KOPT-K1 (cell line): ENCODE data around the gene SLC41A3.

ENCODE experiments used
- H3K27ac ChIP-seq: fragments of 200-600 bp; sonication (generic); 2 replicates; pipeline ENCODE4 v1.5.1; 2016; ENCODE audit warnings: antibody characterized with exemption, mild to moderate bottlenecking, low read depth, low read length; ENCODE audit not compliant: poor library complexity, severe bottlenecking
- H3K36me3 ChIP-seq: fragments of 200-600 bp; sonication (generic); 2 replicates; pipeline ENCODE4 v1.5.1; 2017; ENCODE audit warnings: antibody characterized with exemption, mild to moderate bottlenecking, low read length, moderate library complexity; ENCODE audit not compliant: insufficient read depth
- H3K9me3 ChIP-seq: fragments of 200-600 bp; sonication (generic); 2 replicates; pipeline ENCODE4 v1.5.1; 2017; ENCODE audit warnings: antibody characterized with exemption, low read length, mild to moderate bottlenecking; ENCODE audit not compliant: insufficient read depth, poor library complexity, severe bottlenecking

Gene SLC41A3

GRCh38 chr3:126026277-126026751 lies 57.6 kb downstream of the SLC41A3 start:
- Histone ChIP-seq H3K9me3 (peaks cover 33% of the 10 kb centered on the region), H3K36me3 (peaks cover 7% of the 10 kb centered on the region; the same call in 1 of the 2 replicates), H3K27ac (no peak overlapping the region)

DNA sequence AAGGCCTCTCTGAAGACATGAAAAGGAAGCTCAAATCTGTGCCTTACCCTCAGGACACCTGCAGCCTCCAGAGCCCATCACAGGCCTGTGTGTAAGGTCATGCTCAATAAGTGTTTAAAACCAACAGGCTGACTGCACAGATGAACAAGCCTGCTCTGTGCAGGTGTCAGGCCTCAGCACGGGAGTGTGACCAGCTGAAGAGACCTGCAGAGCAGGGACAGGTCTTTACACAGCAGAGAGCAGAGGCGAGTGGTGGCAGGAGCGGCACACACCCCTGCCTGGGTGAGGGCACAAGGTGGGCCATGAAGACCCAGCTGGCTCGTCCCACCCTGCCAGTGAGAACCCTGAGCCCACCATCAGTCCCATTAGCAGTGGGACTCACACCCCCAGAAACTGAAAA lies 58.1 kb downstream of the SLC41A3 start:
- peaks cover 33% of the 10 kb centered on the region for H3K9me3 ChIP-seq
- H3K27ac ChIP-seq, result no peak overlapping the region
- H3K36me3 ChIP-seq, result peaks cover 7% of the 10 kb centered on the region; the same call in 1 of the 2 replicates

DNA sequence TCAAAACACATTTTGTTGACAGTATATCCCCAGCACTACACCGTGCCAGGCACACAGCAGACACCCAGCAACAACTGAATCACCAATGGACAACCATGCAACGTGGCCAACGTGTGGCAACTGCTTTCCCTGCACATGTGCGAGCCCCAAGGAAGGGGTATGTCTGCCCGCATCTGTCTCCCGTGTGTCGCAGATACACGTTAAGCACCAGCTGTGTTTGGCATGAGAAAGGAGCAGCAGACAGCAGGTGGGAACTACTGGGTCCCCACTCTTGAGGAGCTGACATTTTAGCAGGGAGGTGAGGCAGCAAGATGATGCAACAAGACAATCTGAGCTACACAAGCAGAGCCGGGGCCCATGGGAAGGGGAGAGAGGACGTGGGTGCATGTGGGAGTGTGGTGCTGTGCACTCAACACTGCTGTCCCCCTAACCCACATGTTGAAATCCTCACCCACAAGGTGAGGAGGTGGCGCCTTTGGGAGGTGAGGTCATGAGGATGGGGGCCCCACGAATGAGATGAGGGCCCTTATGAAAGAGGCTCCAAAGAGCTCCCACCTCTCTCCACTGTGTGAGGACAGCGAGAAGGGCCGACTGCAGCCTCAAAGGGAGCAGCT lies 58.7 kb downstream of the SLC41A3 start:
- peaks cover 7% of the 10 kb centered on the region; the same call in 1 of the 2 replicates for H3K36me3 ChIP-seq
- H3K27ac ChIP-seq, result no peak overlapping the region
- H3K9me3 ChIP-seq, result peaks cover 33% of the 10 kb centered on the region

- no peak overlapping the region for H3K27ac ChIP-seq
- H3K36me3 ChIP-seq, result peaks cover 7% of the 10 kb centered on the region; the same call in 1 of the 2 replicates
- peaks cover 30% of the 10 kb centered on the region for H3K9me3 ChIP-seq
Measured at GRCh38 chr3:126024049-126024854, 59.7 kb downstream of the SLC41A3 start.

DNA sequence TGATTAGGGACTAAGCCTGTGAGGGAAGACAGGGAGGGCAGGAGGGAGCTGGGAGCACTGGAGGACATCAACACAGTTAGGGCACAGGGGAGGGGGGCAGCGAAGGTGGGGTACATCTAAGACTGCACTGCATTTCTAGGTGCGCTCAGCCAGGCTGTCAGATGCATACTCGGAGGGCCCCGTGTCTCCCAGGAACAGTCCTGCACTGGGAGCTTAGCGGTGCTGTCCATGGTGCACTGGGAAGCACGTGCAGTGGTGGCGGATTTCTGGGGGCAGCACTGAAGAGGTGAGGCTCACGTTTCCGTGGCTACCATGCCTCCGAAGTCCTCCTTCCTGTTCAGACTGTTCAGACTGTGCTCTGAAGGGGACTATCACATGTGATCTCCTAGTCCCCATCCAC lies 60.5 kb downstream of the SLC41A3 start:
- peaks cover 7% of the 10 kb centered on the region; the same call in 1 of the 2 replicates for H3K36me3 ChIP-seq
- no peak overlapping the region for H3K27ac ChIP-seq
- peaks cover 22% of the 10 kb centered on the region for H3K9me3 ChIP-seq

DNA sequence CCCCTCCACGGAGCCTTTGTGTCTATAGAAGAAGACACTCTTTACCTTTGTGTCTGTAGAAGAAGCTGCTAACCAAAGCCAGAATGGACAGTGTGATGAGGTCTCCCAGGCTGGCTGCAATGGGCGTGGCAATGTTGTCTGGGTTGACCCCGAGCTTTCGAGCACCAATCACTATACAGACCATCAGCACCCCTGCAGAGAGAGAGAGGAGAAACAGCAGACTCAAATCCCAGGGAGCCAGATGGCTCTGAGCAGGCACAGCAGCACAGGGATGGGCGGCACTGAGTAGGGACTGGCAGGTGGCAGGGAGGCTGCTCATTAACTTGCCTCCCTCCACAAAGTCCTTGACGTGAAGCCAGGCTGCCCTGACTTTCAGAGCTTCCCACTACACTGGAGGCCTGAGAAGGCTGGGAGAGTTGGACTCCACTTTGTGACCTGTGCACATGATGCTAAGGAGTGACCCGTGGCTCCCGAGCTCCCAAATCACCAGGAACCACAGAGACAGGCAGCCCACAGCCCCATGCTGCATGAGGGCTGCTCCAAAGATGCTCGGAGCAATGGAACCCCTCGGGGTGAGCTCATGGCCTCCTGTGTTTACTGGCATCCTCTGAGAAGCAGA lies 61.1 kb downstream of the SLC41A3 start:
- Histone ChIP-seq H3K27ac (no peak overlapping the region), H3K9me3 (peaks cover 16% of the 10 kb centered on the region), H3K36me3 (peaks cover 7% of the 10 kb centered on the region; the same call in 1 of the 2 replicates)

GRCh38 chr3:126021702-126022101 lies 62.2 kb downstream of the SLC41A3 start:
- Histone ChIP-seq H3K27ac (no peak overlapping the region), H3K9me3 (peaks cover 5% of the 10 kb centered on the region)

DNA sequence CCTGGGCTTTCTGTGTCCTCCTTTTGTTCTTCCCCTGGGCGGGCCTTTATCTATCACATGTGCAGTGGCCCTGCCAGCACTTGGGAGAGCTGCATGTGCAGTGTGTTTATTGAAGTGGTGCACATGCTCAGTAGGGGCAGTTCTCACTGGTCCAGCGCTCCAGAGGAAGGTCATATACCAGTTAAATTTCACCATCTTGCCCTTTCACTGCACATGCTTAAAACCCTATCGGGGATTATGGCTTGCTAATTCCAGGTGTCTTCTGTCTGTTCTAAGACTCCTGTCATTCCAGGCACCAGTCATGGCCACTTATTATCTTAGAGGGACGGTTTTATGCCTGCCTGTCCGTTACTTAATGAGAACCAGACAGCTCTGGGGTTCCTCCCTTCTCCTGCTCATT lies 62.7 kb downstream of the SLC41A3 start:
- H3K9me3 ChIP-seq, result peaks cover under 1% of the 10 kb centered on the region
- H3K36me3 ChIP-seq, result peaks cover 7% of the 10 kb centered on the region; the same call in 1 of the 2 replicates
- H3K27ac ChIP-seq, result no peak overlapping the region

More at GRCh38 chr3:126021702-126022101, 62.2 kb downstream of the SLC41A3 start:
- H3K36me3 ChIP-seq, result peaks cover 7% of the 10 kb centered on the region; the same call in 1 of the 2 replicates

DNA sequence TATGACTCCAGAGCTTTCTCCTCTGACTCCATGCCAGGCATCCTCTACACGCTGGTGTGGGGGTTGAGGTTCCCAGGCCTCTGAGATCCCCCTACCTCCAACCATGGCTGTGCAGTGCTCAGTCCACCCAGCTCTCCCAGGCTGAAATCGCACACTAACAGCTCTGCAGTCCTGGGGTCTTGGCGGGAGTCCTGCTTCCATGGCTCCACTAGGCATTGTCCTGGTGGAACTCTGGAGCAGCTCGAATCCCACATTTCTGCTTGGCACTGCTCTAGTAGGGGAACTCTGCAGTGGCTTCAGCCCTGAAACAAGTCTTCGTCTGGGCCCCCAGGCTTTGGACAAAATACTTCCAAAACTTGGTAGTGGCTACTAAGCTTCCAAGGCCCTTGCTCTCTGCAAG lies 64.2 kb downstream of the SLC41A3 start:
- Histone ChIP-seq H3K36me3 (peaks cover 12% of the 10 kb centered on the region), H3K27ac (no peak overlapping the region)

GRCh38 chr3:126018995-126019394 lies 64.9 kb downstream of the SLC41A3 start:
- Histone ChIP-seq H3K27ac (no peak overlapping the region), H3K36me3 (peaks cover 17% of the 10 kb centered on the region), H3K9me3 (no peaks in the 10 kb centered on the region)

More for the DNA sequence above, 64.2 kb downstream of the SLC41A3 start:
- no peaks in the 10 kb centered on the region for H3K9me3 ChIP-seq

DNA sequence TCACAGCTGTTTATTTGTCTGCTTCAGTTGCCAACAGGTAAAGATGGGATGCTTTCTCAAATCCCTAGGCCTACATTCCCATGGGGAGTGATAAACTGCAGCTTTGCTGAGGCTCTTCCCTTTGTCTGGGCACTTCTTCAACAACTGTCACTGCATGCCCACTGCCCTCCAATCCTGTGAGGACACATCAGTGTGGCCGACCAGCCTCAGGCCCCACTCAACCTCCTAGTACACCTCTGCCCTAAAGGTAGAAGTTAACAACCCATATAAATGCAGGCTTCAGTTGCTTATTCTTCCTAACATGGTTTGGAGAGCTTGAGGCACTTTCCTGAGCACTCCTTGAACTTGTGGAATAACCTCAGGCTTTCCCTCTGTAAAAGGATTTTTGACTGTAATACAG lies 65.4 kb downstream of the SLC41A3 start:
- Histone ChIP-seq H3K9me3 (no peaks in the 10 kb centered on the region), H3K36me3 (peaks cover 17% of the 10 kb centered on the region), H3K27ac (no peak overlapping the region)

DNA sequence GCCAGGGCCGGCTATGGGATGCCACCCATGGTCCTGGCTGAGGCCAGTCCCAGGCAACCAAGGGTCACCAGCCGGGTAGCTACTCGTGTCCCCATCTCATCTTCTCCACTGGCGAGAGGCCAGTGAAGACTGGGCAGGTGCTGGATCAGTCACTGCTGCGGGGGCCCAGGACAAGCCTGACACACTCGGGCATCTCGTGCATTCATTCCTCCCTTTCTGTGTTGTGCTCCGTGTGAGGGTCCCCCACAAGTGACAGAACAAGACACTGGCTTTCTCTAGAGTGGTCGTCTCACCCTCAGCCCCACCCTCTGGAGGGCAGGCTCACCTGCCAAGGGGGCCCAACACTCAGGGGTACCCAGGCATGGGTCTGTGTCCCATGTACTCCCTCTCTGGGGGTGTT lies 66.6 kb downstream of the SLC41A3 start:
- H3K36me3 ChIP-seq, result peaks cover 12% of the 10 kb centered on the region
- H3K9me3 ChIP-seq, result no peaks in the 10 kb centered on the region

GRCh38 chr3:126016616-126017015 lies 67.3 kb downstream of the SLC41A3 start:
- Histone ChIP-seq H3K36me3 (peaks cover 10% of the 10 kb centered on the region), H3K9me3 (no peaks in the 10 kb centered on the region), H3K27ac (no peak overlapping the region)

More for the DNA sequence above, 66.6 kb downstream of the SLC41A3 start:
- H3K27ac ChIP-seq, result no peak overlapping the region

DNA sequence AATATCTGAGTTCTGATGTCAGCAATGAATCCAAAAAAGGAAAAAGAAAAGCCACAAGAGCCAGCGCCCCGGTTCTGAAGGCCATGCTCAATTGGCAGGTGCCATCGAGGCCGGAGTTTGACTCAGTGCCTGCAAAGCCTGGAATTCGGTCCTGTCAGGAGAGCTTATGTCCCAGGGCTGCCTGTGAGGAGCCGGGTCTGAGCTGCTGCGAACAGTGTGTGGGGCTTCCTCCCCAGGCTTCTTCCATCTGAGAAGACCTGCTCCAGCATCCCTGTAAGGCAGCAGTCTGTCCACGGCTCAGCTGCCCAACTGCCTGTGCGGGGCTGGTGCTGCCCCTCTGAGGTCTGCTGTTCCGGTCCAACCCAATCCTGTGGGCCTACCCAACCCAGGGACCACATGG lies 68.8 kb downstream of the SLC41A3 start:
- Histone ChIP-seq H3K9me3 (no peaks in the 10 kb centered on the region), H3K27ac (no peak overlapping the region), H3K36me3 (peaks cover 13% of the 10 kb centered on the region)

DNA sequence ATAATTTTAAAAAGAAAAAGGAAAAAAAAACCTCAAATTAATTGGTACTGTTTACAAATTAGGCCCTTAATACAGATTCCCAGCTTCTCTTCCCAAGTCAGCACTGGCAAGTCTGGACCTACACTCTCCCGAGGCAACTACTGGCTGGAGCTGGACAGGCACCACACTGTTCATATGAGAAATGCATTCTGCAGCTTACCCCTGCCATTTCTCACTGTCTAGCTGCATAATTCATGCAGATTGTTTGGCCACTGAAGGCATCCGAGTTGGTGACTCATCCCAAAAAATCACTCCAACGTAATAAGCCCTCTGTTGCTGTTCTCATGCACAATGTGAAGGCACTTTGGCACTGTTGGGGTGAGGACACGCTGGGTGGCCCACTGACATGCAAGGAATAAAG lies 69.7 kb downstream of the SLC41A3 start:
- H3K36me3 ChIP-seq, result peaks cover 13% of the 10 kb centered on the region
- no peak overlapping the region for H3K27ac ChIP-seq

More for the DNA sequence above, 69.7 kb downstream of the SLC41A3 start:
- no peaks in the 10 kb centered on the region for H3K9me3 ChIP-seq
